HepG2 (cell line): ENCODE measurements around the gene FN1. TPM values are rescaled to one million over a fixed set of nuclear protein-coding genes. Genes with fewer than 3 reads are reported as not detected.

Source experiments
- ARID5B ChIP-seq: IDR thresholded peaks from 2 replicates; pipeline ENCODE4 v1.4.0; 2020; ENCODE audit warnings: mild to moderate bottlenecking, missing genetic modification reagents
- ETV5 ChIP-seq: IDR thresholded peaks from 2 replicates; pipeline ENCODE4 v1.6.1; 2018; ENCODE audit warnings: missing biosample characterization, missing genetic modification reagents, inconsistent platforms, borderline replicate concordance
- GABPB1 ChIP-seq: IDR thresholded peaks from 2 replicates; pipeline ENCODE4 v1.6.1; 2016; ENCODE audit warnings: mild to moderate bottlenecking, missing genetic modification reagents, moderate library complexity, missing compliant biosample characterization
- KAT2B ChIP-seq: fragments of 150-350 bp; IDR thresholded peaks from 2 replicates; pipeline ENCODE4 v1.6.1; 2014; ENCODE audit warnings: low read depth, low read length, borderline replicate concordance
- SCMH1 ChIP-seq: sonication (generic); formaldehyde crosslinking; IDR thresholded peaks from 2 replicates; pipeline ENCODE4 v1.9.0; 2021; ENCODE audit warnings: missing genetic modification reagents, mild to moderate bottlenecking, borderline replicate concordance
- SNAPC4 ChIP-seq: sonication (generic); formaldehyde crosslinking; IDR thresholded peaks from 2 replicates; pipeline ENCODE4 v1.4.0; 2020; ENCODE audit warnings: mild to moderate bottlenecking, missing genetic modification reagents
- TEF ChIP-seq: sonication (generic); formaldehyde crosslinking; IDR thresholded peaks from 2 replicates; pipeline ENCODE4 v1.5.0; 2020; ENCODE audit warnings: missing genetic modification reagents
- ZBTB20 ChIP-seq: sonication (generic); formaldehyde crosslinking; IDR thresholded peaks from 2 replicates; pipeline ENCODE4 v1.8.1; 2023; ENCODE audit warnings: missing genetic modification reagents, low read depth, mild to moderate bottlenecking, borderline replicate concordance
- ZFX ChIP-seq: sonication (generic); formaldehyde crosslinking; IDR thresholded peaks from 2 replicates; pipeline ENCODE4 v1.4.0; 2020; ENCODE audit warnings: mild to moderate bottlenecking, low read depth, missing genetic modification reagents, moderate library complexity
- ZNF614 ChIP-seq: IDR thresholded peaks from 2 replicates; pipeline ENCODE4 v1.6.1; 2018; ENCODE audit warnings: missing biosample characterization, missing genetic modification reagents, inconsistent platforms, borderline replicate concordance
- polyA plus RNA-seq, 8 experiments: library from polyadenylated mRNA; depleted of rRNA in 3 of 8; stranded (reverse) in 7 of 8; unstranded in 1 of 8; fragments of >200 nt; fragmentation: Illumina TruSeq in 4 of 8; extraction: Trizol in 4 of 8; gene quantifications; 2 replicates each; pipeline versions ENCODE4 v1.2.1 to v1.2.3, GENCODE V29; 2011 to 2016; ENCODE audit warnings: low read depth in 4 of 8, missing spikeins in 1 of 8, mixed read lengths in 1 of 8; ENCODE audit not compliant: insufficient read depth in 1 of 8
- total RNA-seq, 5 experiments: library from RNA; depleted of rRNA; stranded (reverse); fragments of >200 nt; fragmentation: Illumina TruSeq; extraction: Trizol; gene quantifications; 2 replicates each; pipeline ENCODE4 v1.2.3, GENCODE V29; 2016; ENCODE audit warnings: low read depth in 1 of 5
- TF ChIP-seq, protein P1 (sequence below): sonication (generic); formaldehyde crosslinking; IDR thresholded peaks from 2 replicates; pipeline ENCODE4 v1.5.0; 2020; ENCODE audit warnings: mild to moderate bottlenecking, low read depth, missing genetic modification reagents, borderline replicate concordance
- TF ChIP-seq, protein P2 (sequence below): sonication (generic); formaldehyde crosslinking; IDR thresholded peaks from 2 replicates; pipeline ENCODE4 v1.4.0; 2020; ENCODE audit warnings: mild to moderate bottlenecking, low read depth, missing genetic modification reagents

FN1 gene
- total and polyA plus RNA-seq, 2 of the 13 experiments (the other 11 are each of a cell fraction or from before 2014, with no cell fraction given), result 1,847 to 6,471 TPM

DNA sequence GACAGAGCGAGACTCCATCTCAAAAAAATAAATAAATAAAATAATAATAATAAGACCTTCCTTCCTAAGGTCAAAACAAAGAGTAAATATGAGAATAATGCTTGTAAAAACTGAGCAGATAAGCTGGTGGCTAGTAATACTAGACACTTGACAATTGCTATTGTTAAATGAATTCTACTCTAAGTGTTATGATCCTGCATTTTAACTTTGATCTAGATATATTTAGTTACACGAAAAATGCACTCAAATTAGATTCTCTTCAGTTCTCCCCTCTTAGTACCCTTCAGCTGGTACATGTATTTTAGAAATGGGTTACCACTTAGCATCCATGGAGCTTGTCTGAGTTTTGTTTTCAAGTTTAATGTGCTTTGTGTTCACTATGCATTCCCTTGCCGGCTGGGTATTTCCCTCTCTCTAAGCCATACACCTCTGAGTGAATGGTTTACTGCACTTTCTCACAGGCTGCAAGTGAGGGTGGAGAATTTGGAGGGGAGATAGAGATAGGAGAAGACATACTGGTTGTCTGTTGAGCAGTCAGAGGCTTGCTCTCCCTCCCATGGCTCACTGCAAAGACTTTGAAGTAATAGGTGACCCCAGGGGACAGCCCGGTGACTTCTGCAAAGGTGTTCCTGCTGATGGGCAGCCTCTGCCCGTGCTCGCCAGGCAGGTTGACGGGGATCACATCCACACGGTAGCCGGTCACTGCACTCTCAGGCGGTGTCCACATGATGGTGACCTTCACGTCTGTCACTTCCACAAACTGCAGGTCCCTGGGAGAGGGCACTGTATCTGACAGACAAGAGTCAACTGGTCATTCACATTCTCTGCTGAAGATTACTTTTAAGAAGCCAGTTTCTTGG is 29.9 kb downstream of the FN1 start (continued):
- TF ChIP-seq SNAPC4 (CRISPR knock-in tag), result no peak
- no peak for TF ChIP-seq KAT2B
- TF ChIP-seq, protein P1, sequence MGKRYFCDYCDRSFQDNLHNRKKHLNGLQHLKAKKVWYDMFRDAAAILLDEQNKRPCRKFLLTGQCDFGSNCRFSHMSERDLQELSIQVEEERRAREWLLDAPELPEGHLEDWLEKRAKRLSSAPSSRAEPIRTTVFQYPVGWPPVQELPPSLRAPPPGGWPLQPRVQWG, result no peak
- 0 out of 2 replicates have a peak, but pooled peaks have one; percentile 41 for TF ChIP-seq ZNF614 (CRISPR knock-in tag)
- TF ChIP-seq SCMH1 (CRISPR knock-in tag), result no peak
- no peak for TF ChIP-seq TEF (CRISPR knock-in tag)
- 0 out of 2 replicates have a peak, but pooled peaks have one; percentile 13 for TF ChIP-seq GABPB1 (CRISPR knock-in tag)
- no peak for TF ChIP-seq ZFX (CRISPR knock-in tag)
- TF ChIP-seq, protein P2, sequence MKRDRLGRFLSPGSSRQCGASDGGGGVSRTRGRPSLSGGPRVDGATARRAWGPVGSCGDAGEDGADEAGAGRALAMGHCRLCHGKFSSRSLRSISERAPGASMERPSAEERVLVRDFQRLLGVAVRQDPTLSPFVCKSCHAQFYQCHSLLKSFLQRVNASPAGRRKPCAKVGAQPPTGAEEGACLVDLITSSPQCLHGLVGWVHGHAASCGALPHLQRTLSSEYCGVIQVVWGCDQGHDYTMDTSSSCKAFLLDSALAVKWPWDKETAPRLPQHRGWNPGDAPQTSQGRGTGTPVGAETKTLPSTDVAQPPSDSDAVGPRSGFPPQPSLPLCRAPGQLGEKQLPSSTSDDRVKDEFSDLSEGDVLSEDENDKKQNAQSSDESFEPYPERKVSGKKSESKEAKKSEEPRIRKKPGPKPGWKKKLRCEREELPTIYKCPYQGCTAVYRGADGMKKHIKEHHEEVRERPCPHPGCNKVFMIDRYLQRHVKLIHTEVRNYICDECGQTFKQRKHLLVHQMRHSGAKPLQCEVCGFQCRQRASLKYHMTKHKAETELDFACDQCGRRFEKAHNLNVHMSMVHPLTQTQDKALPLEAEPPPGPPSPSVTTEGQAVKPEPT (CRISPR knock-in tag), result no peak
- no peak for TF ChIP-seq ZBTB20 (CRISPR knock-in tag)
- TF ChIP-seq ARID5B (CRISPR knock-in tag), result no peak
- no peak for TF ChIP-seq ETV5
